WTC11 (cell line): ENCODE data around the gene GDI1. TPM values are rescaled to one million over a fixed set of nuclear protein-coding genes. Genes with fewer than 3 reads are reported as not detected.

Source experiments
- ATAC-seq: fragments of 200-7000 bp; cut with Tn5 transposase; 2 replicates; pipeline ENCODE4 v1.10.0; 2021; ENCODE audit warnings: mild to moderate bottlenecking, moderate library complexity
- CTCF ChIA-PET: fragments of 300-600 bp; sonication (Branson Sonifier 250); formaldehyde crosslinking; loops from one replicate; lab custom pipeline; 2021; ENCODE audit warnings: antibody characterized with exemption; lab: Charles Lee
- POLR2A ChIA-PET: fragments of 350-600 bp; sonication (Branson Sonifier 250); formaldehyde crosslinking; loops from one replicate; lab custom pipeline; 2021; ENCODE audit warnings: antibody characterized with exemption; lab: Charles Lee
- DNase-seq: peaks from one replicate; pipeline ENCODE4 v3.0.0; 2021; ENCODE audit warnings: low spot score
- H3K27ac Mint-ChIP-seq: 2 replicates; pipeline ENCODE4 v1.8.0; 2021; ENCODE audit warnings: mixed read lengths
- H3K27me3 Mint-ChIP-seq: 2 replicates; pipeline ENCODE4 v1.8.0; 2021; ENCODE audit warnings: low read depth, mild to moderate bottlenecking, moderate library complexity, mixed read lengths
- H3K36me3 Mint-ChIP-seq: 2 replicates; pipeline ENCODE4 v1.8.0; 2021; ENCODE audit warnings: mixed read lengths
- H3K4me1 Mint-ChIP-seq: 2 replicates; pipeline ENCODE4 v1.8.0; 2022; ENCODE audit warnings: mixed read lengths
- H3K4me3 Mint-ChIP-seq: 2 replicates; pipeline ENCODE4 v1.8.0; 2021; ENCODE audit warnings: mild to moderate bottlenecking, moderate library complexity, mixed read lengths
- H3K9me3 Mint-ChIP-seq: 2 replicates; pipeline ENCODE4 v1.8.0; 2021; ENCODE audit warnings: mixed read lengths
- ARID4B ChIP-seq: sonication (generic); formaldehyde crosslinking; IDR thresholded peaks from 2 replicates; pipeline ENCODE4 v1.8.0; 2023; ENCODE audit warnings: missing genetic modification reagents, mild to moderate bottlenecking, borderline replicate concordance
- CDX4 ChIP-seq: fragments of 250-450 bp; sonication (Bioruptor Pico); IDR thresholded peaks from 2 replicates; pipeline ENCODE4 v1.9.0; 2021; ENCODE audit warnings: moderate library complexity, mild to moderate bottlenecking, inconsistent platforms, borderline replicate concordance
- E2F1 ChIP-seq: sonication (generic); formaldehyde crosslinking; IDR thresholded peaks from 2 replicates; pipeline ENCODE4 v1.8.0; 2022; ENCODE audit warnings: mild to moderate bottlenecking, missing genetic modification reagents
- ELF4 ChIP-seq: sonication (generic); formaldehyde crosslinking; IDR thresholded peaks from 2 replicates; pipeline ENCODE4 v1.8.1; 2022; ENCODE audit warnings: low read depth, mild to moderate bottlenecking, moderate library complexity, missing genetic modification reagents
- ESRRA ChIP-seq: sonication (generic); formaldehyde crosslinking; IDR thresholded peaks from 2 replicates; pipeline ENCODE4 v1.8.1; 2022; ENCODE audit warnings: mild to moderate bottlenecking, missing genetic modification reagents, borderline replicate concordance
- ETV6 ChIP-seq: sonication (generic); formaldehyde crosslinking; IDR thresholded peaks from 2 replicates; pipeline ENCODE4 v1.8.1; 2022; ENCODE audit warnings: mild to moderate bottlenecking, missing genetic modification reagents
- FOXJ3 ChIP-seq: sonication (generic); formaldehyde crosslinking; IDR thresholded peaks from 2 replicates; pipeline ENCODE4 v1.9.0; 2021; ENCODE audit warnings: missing genetic modification reagents, mild to moderate bottlenecking, borderline replicate concordance
- JAZF1 ChIP-seq: fragments of 250-450 bp; sonication (Bioruptor Pico); IDR thresholded peaks from 2 replicates; pipeline ENCODE4 v1.9.0; 2021; ENCODE audit warnings: moderate library complexity, mild to moderate bottlenecking, inconsistent platforms
- JUN ChIP-seq: sonication (generic); formaldehyde crosslinking; IDR thresholded peaks from 2 replicates; pipeline ENCODE4 v1.8.0; 2023; ENCODE audit warnings: mild to moderate bottlenecking, missing genetic modification reagents
- NR3C1 ChIP-seq: sonication (generic); formaldehyde crosslinking; conservative IDR thresholded peaks from 2 replicates; pipeline ENCODE4 v1.8.1; 2023; ENCODE audit warnings: low read depth, mild to moderate bottlenecking, missing genetic modification reagents
- RORB ChIP-seq: fragments of 250-450 bp; sonication (Bioruptor Pico); IDR thresholded peaks from 2 replicates; pipeline ENCODE4 v1.9.0; 2021; ENCODE audit warnings: mild to moderate bottlenecking
- SOX15 ChIP-seq: fragments of 250-450 bp; sonication (Bioruptor Pico); IDR thresholded peaks from 2 replicates; pipeline ENCODE4 v1.9.0; 2021; ENCODE audit warnings: mild to moderate bottlenecking
- TEAD1 ChIP-seq: sonication (generic); formaldehyde crosslinking; IDR thresholded peaks from 2 replicates; pipeline ENCODE4 v1.8.0; 2022; ENCODE audit warnings: mild to moderate bottlenecking, missing genetic modification reagents
- ZNF416 ChIP-seq: fragments of 250-450 bp; sonication (Bioruptor Pico); IDR thresholded peaks from 2 replicates; pipeline ENCODE4 v1.9.0; 2021; ENCODE audit warnings: mild to moderate bottlenecking, inconsistent platforms
- ZNF532 ChIP-seq: fragments of 250-450 bp; sonication (Bioruptor Pico); IDR thresholded peaks from 2 replicates; pipeline ENCODE4 v1.9.0; 2021; ENCODE audit warnings: mild to moderate bottlenecking, borderline replicate concordance
- ZNF671 ChIP-seq: fragments of 250-450 bp; sonication (Bioruptor Pico); IDR thresholded peaks from 2 replicates; pipeline ENCODE4 v1.8.0; 2021; ENCODE audit warnings: mild to moderate bottlenecking
- total RNA-seq: library from RNA; stranded (reverse); gene quantifications from 3 replicates; pipeline ENCODE4 v1.2.3, GENCODE V29; 2021
- TF ChIP-seq, protein P1 (sequence below): fragments of 250-450 bp; sonication (Bioruptor Pico); conservative IDR thresholded peaks from 2 replicates; pipeline ENCODE4 v1.9.0; 2021; ENCODE audit warnings: mild to moderate bottlenecking
- TF ChIP-seq, protein P2 (sequence below): sonication (generic); formaldehyde crosslinking; conservative IDR thresholded peaks from 2 replicates; pipeline ENCODE4 v1.8.1; 2023; ENCODE audit warnings: mild to moderate bottlenecking, low read depth, missing genetic modification reagents, moderate library complexity

Gene GDI1
- total RNA-seq, 1 experiment from 2014 or later = 108 TPM

GRCh38 chrX:154449618-154450017 lies 12.7 kb downstream of the GDI1 start (continued):
- TF ChIP-seq, protein P1, sequence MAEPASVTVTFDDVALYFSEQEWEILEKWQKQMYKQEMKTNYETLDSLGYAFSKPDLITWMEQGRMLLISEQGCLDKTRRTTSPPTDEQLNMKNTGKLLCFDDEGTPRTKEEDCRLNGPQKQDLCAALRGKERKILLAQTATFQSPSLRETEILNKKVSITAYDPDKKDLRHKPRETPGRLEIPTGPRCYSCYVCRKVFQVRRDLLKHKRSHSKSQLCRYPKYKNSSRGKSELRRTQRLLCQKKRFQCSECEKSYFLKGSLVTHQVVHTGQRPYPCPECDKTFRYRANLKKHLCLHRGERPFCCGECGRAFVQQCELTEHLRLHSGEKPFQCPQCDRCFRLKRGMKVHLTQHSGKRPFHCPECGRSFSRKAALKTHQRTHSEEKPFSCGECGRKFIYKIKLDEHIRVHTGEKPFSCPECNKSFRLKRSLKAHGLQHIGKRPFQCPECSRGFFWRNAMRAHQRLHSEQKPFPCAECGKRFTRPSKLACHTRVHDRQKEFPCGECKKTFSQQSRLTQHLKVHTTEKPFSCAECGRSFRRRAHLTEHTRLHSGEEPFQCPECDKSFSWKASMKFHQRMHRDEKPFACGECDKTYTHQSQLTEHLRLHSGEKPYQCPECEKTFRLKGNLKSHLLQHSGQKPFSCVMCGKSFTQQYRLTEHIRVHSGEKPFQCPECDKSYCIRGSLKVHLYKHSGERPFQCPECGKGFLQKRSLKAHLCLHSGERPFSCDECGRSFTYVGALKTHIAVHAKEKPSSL = no peak
- no peak for TF ChIP-seq JAZF1 (CRISPR knock-in tag)
- TF ChIP-seq FOXJ3 = no peak

DNA sequence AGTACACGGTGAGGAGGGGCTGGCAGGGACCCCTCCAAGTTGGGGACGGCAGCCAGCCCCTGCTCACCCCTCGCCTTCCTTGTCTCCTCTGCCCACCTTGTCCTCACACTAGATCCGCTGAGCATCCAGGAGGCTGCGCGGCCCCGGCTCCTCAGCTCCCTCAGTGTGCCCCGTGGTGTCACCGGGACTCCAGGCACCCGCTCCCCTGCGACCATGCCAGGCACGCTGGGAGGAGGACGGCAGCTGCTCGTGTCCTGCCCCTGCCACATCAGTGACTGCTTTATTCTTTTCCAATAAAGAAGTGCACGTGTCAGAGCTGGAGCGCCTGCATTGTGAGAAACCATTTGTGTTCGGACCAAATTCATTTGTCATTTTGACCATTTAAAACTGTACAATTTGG lies 13.4 kb downstream of the GDI1 start:
- no peak for ATAC-seq

More for the DNA sequence above, 13.4 kb downstream of the GDI1 start:
- POLR2A ChIA-PET = no interaction called here
- Mint-ChIP-seq H3K4me1 (no peaks in the 10 kb centered on the region), H3K9me3 (no peaks in the 10 kb centered on the region), H3K27me3 (peaks cover 6% of the 10 kb centered on the region; the same call in 1 of the 2 replicates), H3K4me3 (no peak overlapping the region), H3K36me3 (peaks cover 6% of the 10 kb centered on the region), H3K27ac (no peak overlapping the region)
- CTCF ChIA-PET = no interaction called here
- no peak for DNase-seq
- TF ChIP-seq JAZF1 (CRISPR knock-in tag) = no peak
- TF ChIP-seq JUN (CRISPR knock-in tag) = no peak
- TF ChIP-seq ESRRA (CRISPR knock-in tag) = no peak
- TF ChIP-seq E2F1 (CRISPR knock-in tag) = no peak
- TF ChIP-seq ELF4 (CRISPR knock-in tag) = no peak
- no peak for TF ChIP-seq NR3C1 (CRISPR knock-in tag)
- TF ChIP-seq CDX4 (CRISPR knock-in tag) = no peak
- no peak for TF ChIP-seq SOX15 (CRISPR knock-in tag)
- TF ChIP-seq RORB (CRISPR knock-in tag) = no peak
- TF ChIP-seq ZNF532 = no peak
- no peak for TF ChIP-seq TEAD1
- no peak for TF ChIP-seq ZNF416 (CRISPR knock-in tag)
- TF ChIP-seq, protein P2, sequence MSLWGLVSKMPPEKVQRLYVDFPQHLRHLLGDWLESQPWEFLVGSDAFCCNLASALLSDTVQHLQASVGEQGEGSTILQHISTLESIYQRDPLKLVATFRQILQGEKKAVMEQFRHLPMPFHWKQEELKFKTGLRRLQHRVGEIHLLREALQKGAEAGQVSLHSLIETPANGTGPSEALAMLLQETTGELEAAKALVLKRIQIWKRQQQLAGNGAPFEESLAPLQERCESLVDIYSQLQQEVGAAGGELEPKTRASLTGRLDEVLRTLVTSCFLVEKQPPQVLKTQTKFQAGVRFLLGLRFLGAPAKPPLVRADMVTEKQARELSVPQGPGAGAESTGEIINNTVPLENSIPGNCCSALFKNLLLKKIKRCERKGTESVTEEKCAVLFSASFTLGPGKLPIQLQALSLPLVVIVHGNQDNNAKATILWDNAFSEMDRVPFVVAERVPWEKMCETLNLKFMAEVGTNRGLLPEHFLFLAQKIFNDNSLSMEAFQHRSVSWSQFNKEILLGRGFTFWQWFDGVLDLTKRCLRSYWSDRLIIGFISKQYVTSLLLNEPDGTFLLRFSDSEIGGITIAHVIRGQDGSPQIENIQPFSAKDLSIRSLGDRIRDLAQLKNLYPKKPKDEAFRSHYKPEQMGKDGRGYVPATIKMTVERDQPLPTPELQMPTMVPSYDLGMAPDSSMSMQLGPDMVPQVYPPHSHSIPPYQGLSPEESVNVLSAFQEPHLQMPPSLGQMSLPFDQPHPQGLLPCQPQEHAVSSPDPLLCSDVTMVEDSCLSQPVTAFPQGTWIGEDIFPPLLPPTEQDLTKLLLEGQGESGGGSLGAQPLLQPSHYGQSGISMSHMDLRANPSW = no peak
- no peak for TF ChIP-seq ETV6 (CRISPR knock-in tag)
- no peak for TF ChIP-seq ZNF671
- no peak for TF ChIP-seq ARID4B
